ENCODE measurements around the gene RXRA.

RXRA gene

DNA sequence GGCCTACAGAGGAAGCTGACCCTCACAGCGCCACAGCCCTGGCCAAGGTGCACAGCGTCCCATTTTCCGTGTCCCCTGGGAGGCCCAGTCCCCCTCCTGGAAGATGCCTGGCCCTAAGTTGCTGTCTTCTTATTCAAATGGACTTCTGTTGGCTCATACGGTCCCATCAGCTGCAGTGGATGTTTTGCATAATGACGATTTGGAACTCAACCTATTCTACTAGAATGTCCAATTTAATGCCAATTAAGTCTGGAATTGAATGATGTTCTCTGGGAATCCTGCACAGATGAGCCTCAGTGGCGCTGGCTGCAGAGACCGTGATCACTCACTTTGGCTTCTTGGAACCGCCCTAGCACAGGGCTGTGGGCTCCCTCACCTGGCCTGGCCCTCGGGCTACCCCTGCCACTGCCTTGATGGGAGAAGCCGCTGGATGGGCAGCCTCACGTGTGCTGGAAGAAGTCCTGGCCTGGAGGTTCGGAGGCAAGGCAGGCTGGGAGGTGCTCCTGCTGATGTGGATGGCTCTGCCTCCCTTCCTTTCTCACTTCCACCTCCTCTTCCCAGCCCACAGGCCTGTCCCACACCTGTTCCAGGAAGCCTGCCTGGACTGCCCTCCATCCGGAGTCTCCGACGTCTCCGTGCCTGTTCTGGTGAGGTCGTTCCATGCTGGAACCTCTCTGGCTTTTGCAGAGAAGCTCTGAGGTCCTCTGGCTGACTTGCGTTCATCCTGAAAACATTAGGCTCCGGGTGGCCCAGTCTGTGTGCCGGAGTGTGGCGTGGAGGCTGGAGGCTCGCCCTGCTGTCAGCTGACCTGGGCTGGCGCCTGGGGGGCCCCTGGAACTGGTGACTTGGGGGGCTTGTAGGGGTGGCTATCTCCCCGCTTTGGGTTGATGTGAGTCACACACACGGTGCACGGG, 147.1 kb downstream of the RXRA start:
- no peak overlapping the region for H2AFZ ChIP-seq (ENCODE audit: low read depth, low read length, severe bottlenecking)
- H3K27me3 ChIP-seq (ENCODE audit: low read length): no peaks in the 10 kb centered on the region

DNA sequence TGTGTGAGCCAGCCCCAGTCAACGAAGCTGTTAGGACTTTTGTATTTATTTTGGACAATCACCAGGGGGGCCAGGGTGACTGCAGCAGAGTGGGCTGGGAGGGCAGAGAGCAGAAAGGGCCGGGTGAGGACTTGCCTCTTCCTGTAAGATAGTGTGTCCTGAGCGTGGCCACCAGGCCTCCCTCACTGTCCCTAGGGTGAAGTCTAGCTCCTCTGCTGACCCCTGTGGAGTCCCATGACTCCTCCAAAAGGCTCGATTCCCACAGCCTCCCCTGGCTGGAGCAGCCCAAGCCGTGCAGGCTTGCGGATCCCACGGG, 147.8 kb downstream of the RXRA start:
- TF ChIP-seq, protein P1, sequence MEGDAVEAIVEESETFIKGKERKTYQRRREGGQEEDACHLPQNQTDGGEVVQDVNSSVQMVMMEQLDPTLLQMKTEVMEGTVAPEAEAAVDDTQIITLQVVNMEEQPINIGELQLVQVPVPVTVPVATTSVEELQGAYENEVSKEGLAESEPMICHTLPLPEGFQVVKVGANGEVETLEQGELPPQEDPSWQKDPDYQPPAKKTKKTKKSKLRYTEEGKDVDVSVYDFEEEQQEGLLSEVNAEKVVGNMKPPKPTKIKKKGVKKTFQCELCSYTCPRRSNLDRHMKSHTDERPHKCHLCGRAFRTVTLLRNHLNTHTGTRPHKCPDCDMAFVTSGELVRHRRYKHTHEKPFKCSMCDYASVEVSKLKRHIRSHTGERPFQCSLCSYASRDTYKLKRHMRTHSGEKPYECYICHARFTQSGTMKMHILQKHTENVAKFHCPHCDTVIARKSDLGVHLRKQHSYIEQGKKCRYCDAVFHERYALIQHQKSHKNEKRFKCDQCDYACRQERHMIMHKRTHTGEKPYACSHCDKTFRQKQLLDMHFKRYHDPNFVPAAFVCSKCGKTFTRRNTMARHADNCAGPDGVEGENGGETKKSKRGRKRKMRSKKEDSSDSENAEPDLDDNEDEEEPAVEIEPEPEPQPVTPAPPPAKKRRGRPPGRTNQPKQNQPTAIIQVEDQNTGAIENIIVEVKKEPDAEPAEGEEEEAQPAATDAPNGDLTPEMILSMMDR (IDR thresholded peaks at IDR 0.05; ENCODE audit: insufficient read depth, low read length, poor library complexity, severe bottlenecking): no peak
- no peak for TF ChIP-seq EZH2phosphoT487 (conservative IDR thresholded peaks at IDR 0.05; ENCODE audit: low read length)
- Histone ChIP-seq H3K9ac (ENCODE audit: low read length) (no peak overlapping the region), H3K79me2 (ENCODE audit: insufficient read depth, low read length) (no peaks in the 10 kb centered on the region), H3K9me3 (ENCODE audit: insufficient read depth, low read length) (no peaks in the 10 kb centered on the region), H3K4me3 (ENCODE audit: insufficient read depth, low read length, poor library complexity, severe bottlenecking) (no peak overlapping the region), H4K20me1 (ENCODE audit: low read depth, low read length) (no peaks in the 10 kb centered on the region), H3F3A (ENCODE audit: insufficient read depth) (no peaks in the 10 kb centered on the region), H3K27me3 (ENCODE audit: low read length) (no peaks in the 10 kb centered on the region), H3K36me3 (ENCODE audit: low read length) (no peaks in the 10 kb centered on the region), H2AFZ (ENCODE audit: low read depth, low read length, severe bottlenecking) (no peak overlapping the region), H3K4me2 (ENCODE audit: low read depth, low read length, poor library complexity, severe bottlenecking) (no peak overlapping the region), H3K27ac (ENCODE audit: low read depth, low read length) (no peak overlapping the region), H3K9me2 (replicated peaks; ENCODE audit: insufficient read depth, low read length) (no peaks in the 10 kb centered on the region)

More for the DNA sequence above, 147.1 kb downstream of the RXRA start:
- no peaks in the 10 kb centered on the region for H3K9me2 ChIP-seq (replicated peaks; ENCODE audit: insufficient read depth, low read length)
- no peaks in the 10 kb centered on the region for H3K36me3 ChIP-seq (ENCODE audit: low read length)
- no peak overlapping the region for H3K4me2 ChIP-seq (ENCODE audit: low read depth, low read length, poor library complexity, severe bottlenecking)
- H3K27ac ChIP-seq (ENCODE audit: low read depth, low read length): no peak overlapping the region
- no peaks in the 10 kb centered on the region for H3K9me3 ChIP-seq (ENCODE audit: insufficient read depth, low read length)
- no peaks in the 10 kb centered on the region for H4K20me1 ChIP-seq (ENCODE audit: low read depth, low read length)
- H3K9ac ChIP-seq (ENCODE audit: low read length): no peak overlapping the region
- H3F3A ChIP-seq (ENCODE audit: insufficient read depth): no peaks in the 10 kb centered on the region
- TF ChIP-seq, protein P1 (IDR thresholded peaks at IDR 0.05; ENCODE audit: insufficient read depth, low read length, poor library complexity, severe bottlenecking): no peak
- TF ChIP-seq EZH2phosphoT487 (conservative IDR thresholded peaks at IDR 0.05; ENCODE audit: low read length): no peak
- no peaks in the 10 kb centered on the region for H3K79me2 ChIP-seq (ENCODE audit: insufficient read depth, low read length)
- H3K4me3 ChIP-seq (ENCODE audit: insufficient read depth, low read length, poor library complexity, severe bottlenecking): no peak overlapping the region

DNA sequence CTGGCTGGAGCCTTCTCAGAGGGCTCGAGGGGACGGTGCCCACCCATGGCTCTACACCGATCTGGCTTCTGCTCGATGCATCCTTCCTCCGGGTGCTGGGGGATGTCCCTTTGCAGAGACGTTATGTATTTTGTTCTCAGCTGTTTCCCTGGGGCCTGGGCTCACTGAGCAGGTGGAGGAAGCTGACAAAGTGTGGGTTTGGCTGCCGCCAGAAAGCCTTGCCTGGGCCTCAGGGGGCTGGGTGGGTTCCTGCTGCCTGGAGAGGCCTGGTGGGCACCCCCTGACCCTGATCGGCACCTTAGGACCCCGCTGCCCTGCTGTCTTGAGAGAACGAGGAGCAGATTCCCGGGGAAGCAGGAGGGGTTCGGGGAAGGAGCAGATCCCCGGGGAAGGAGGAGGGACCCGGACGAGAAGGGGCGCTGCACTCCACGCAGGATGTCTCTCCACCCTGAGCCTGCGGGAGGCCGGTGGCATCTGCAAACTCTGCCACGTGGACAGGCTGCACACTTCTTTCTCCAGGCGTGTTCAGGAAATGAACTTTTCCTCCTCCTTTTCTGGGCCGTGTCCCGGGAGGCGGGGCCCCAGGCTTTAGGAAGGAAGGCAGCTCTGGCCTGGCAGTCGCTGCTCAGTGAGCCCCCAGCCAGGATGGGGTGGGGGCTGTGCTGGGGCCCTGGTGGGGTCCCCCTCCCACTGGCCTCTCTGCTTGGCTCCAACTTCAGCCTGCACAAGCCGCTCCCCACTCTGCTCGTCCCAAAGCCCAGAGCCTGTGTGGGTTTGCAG, 148.9 kb downstream of the RXRA start:
- Histone ChIP-seq H3K79me2 (ENCODE audit: insufficient read depth, low read length) (no peaks in the 10 kb centered on the region), H4K20me1 (ENCODE audit: low read depth, low read length) (no peaks in the 10 kb centered on the region), H3K9ac (ENCODE audit: low read length) (no peak overlapping the region), H3K9me2 (replicated peaks; ENCODE audit: insufficient read depth, low read length) (no peaks in the 10 kb centered on the region), H3F3A (ENCODE audit: insufficient read depth) (no peaks in the 10 kb centered on the region), H3K4me3 (ENCODE audit: insufficient read depth, low read length, poor library complexity, severe bottlenecking) (no peak overlapping the region), H3K4me2 (ENCODE audit: low read depth, low read length, poor library complexity, severe bottlenecking) (no peak overlapping the region), H3K27me3 (ENCODE audit: low read length) (no peaks in the 10 kb centered on the region), H2AFZ (ENCODE audit: low read depth, low read length, severe bottlenecking) (no peak overlapping the region), H3K9me3 (ENCODE audit: insufficient read depth, low read length) (no peaks in the 10 kb centered on the region), H3K36me3 (ENCODE audit: low read length) (no peaks in the 10 kb centered on the region), H3K27ac (ENCODE audit: low read depth, low read length) (no peak overlapping the region)
- no peak for TF ChIP-seq EZH2phosphoT487 (conservative IDR thresholded peaks at IDR 0.05; ENCODE audit: low read length)
- TF ChIP-seq, protein P1 (IDR thresholded peaks at IDR 0.05; ENCODE audit: insufficient read depth, low read length, poor library complexity, severe bottlenecking): no peak

Data from SU-DHL-6 (cell line).